Stomach (tissue), 9 donors: ENCODE results near the gene JSRP1. TPM values are rescaled to one million over a fixed set of nuclear protein-coding genes. Genes with fewer than 3 reads are reported as not detected.
A peak's percentile ranks its signal among the peaks of the same experiment; 100 is the strongest.

Experiments used
- DNase-seq, 2 donors: peaks; one replicate each; pipeline versions ENCODE4 v3.0.0 to v3.0.0-alpha.2; 2013 to 2019
- H3K27ac ChIP-seq, 5 donors: fragments of 200-600 bp in 4 of 5; sonication (generic) in 4 of 5; one replicate each; pipeline ENCODE4 v1.5.1; 2013 to 2019; ENCODE audit warnings: mild to moderate bottlenecking in 1 of 5, moderate library complexity in 1 of 5
- H3K27me3 ChIP-seq, 3 donors: fragments of 200-600 bp; sonication (generic); one replicate each; pipeline ENCODE4 v1.5.1; 2017 to 2019; ENCODE audit warnings: mixed run types in 1 of 3
- H3K36me3 ChIP-seq, 4 donors: fragments of 200-600 bp; sonication (generic); 1 replicate in 3 of 4; 2 replicates in 1 of 4; pipeline ENCODE4 v1.5.1; 2016 to 2019
- H3K4me1 ChIP-seq, 4 donors: fragments of 200-600 bp; sonication (generic); one replicate each; pipeline ENCODE4 v1.5.1; 2016 to 2019
- H3K4me3 ChIP-seq, 4 donors: fragments of 200-600 bp; sonication (generic) in 3 of 4; one replicate each; pipeline ENCODE4 v1.5.1; 2016 to 2019; ENCODE audit warnings: mild to moderate bottlenecking in 1 of 4
- H3K9me3 ChIP-seq, 4 donors: fragments of 200-600 bp; sonication (generic); one replicate each; pipeline ENCODE4 v1.5.1; 2016 to 2019
- CTCF ChIP-seq, 7 experiments: fragments of 450-650 bp in 4 of 7; fragments of 200-600 bp in 3 of 7; sonication (generic) in 3 of 7; IDR thresholded peaks; one replicate each; pipeline ENCODE4 v1.5.1; 2016 to 2019; ENCODE audit warnings: antibody characterized with exemption in 7 of 7, control low read depth in 2 of 7, mild to moderate bottlenecking in 1 of 7
- EP300 ChIP-seq: sonication (generic); formaldehyde crosslinking; IDR thresholded peaks from one replicate; pipeline ENCODE4 v1.6.1; 2017; ENCODE audit warnings: antibody characterized with exemption
- POLR2A ChIP-seq, 4 donors: fragments of 450-650 bp; IDR thresholded peaks; one replicate each; pipeline ENCODE4 v1.6.1; 2016; ENCODE audit warnings: antibody characterized with exemption in 4 of 4, control low read depth in 2 of 4, mild to moderate bottlenecking in 1 of 4, moderate library complexity in 1 of 4
- POLR2AphosphoS5 ChIP-seq, 3 donors: sonication (generic); formaldehyde crosslinking; IDR thresholded peaks; one replicate each; pipeline ENCODE4 v1.6.1; 2016; ENCODE audit warnings: antibody characterized with exemption in 3 of 3
- WGBS, 5 donors: extraction: QIAGEN DNeasy Blood & Tissue Kit in 3 of 5; methylation state at CpG; one replicate each; pipeline versions ENCODE4 v1.1.5 to v1.1.7; 2013 to 2018; 5-methylcytosine and 5-hydroxymethylcytosine counted together
- intact Hi-C: fragments of 100-400 bp; cut with DNase I; formaldehyde crosslinking; loops from one replicate; pipeline ENCODE4 v1.15.1; 2023; ENCODE audit warnings: low total_unique reads
- polyA plus RNA-seq, 3 donors: library from polyadenylated mRNA; stranded (reverse); fragments of 200-250 nt; gene quantifications; one replicate each; pipeline ENCODE4 v1.2.3, GENCODE V29; 2013
- total RNA-seq, 5 donors: library from RNA; depleted of rRNA; stranded (reverse); fragments of >200 nt; gene quantifications; one replicate each; pipeline versions ENCODE4 v1.1.0 to v1.2.3, GENCODE V29; 2014 to 2016
- donor health status: healthy with polysubstance abuse.
- donor health status: Bipolar disorder and iron deficiency.
- donor health status: healthy.

The JSRP1 gene
- total and polyA plus RNA-seq, 8 donors, result 0.58 to 0.75 (median 0.68) TPM; not detected in 5

- no peaks in the 10 kb centered on the region for H3K36me3 ChIP-seq
- intact Hi-C loops, result no loop called here
- peak in 1 of 2 donors; percentile 60 for DNase-seq
- no peak overlapping the region for H3K4me3 ChIP-seq
- H3K9me3 ChIP-seq, result no peaks in the 10 kb centered on the region
- H3K4me1 ChIP-seq, result peaks cover 5 to 20% (median 9%) of the 10 kb centered on the region in 4 donors
- no peaks in the 10 kb centered on the region for H3K27me3 ChIP-seq
- no peak overlapping the region for H3K27ac ChIP-seq
- TF ChIP-seq CTCF (IDR thresholded peaks at IDR 0.05), result peak in 2 of 7 experiments; percentile 27 to 37
- no peak for TF ChIP-seq POLR2A (IDR thresholded peaks at IDR 0.05)
- WGBS, 5 donors, result 2 to 69% (median 63%) methylated on average over 2 to 7 of the region's 7 CpGs
Measured at GRCh38 chr19:2261438-2262172, 5.4 kb upstream of the JSRP1 start.

GRCh38 chr19:2260341-2260805 is 4.2 kb upstream of the JSRP1 start:
- no peak for DNase-seq
- Histone ChIP-seq H3K4me1 (peaks cover 0 to 9% (median 2%) of the 10 kb centered on the region in 4 donors), H3K4me3 (no peak overlapping the region), H3K36me3 (no peaks in the 10 kb centered on the region), H3K27me3 (no peaks in the 10 kb centered on the region), H3K27ac (peak overlapping the region in 1 of 5 donors; percentile 10), H3K9me3 (no peaks in the 10 kb centered on the region)
- no peak for TF ChIP-seq CTCF (IDR thresholded peaks at IDR 0.05)
- TF ChIP-seq POLR2A (IDR thresholded peaks at IDR 0.05), result no peak
- TF ChIP-seq EP300, result no peak
- no peak for TF ChIP-seq POLR2AphosphoS5 (IDR thresholded peaks at IDR 0.05)
- WGBS, 5 donors, result 63 to 73% (median 69%) methylated on average over 11 of the region's 11 CpGs
- intact Hi-C loops, result no loop called here

- intact Hi-C loops, result no loop called here
- Histone ChIP-seq H3K4me3 (no peak overlapping the region), H3K4me1 (no peaks in the 10 kb centered on the region), H3K36me3 (no peaks in the 10 kb centered on the region), H3K9me3 (no peaks in the 10 kb centered on the region), H3K27me3 (peaks cover 0 to 2% (median 0%) of the 10 kb centered on the region in 3 donors), H3K27ac (no peak overlapping the region)
- no peak for DNase-seq
- 85 to 96% (median 90%) methylated on average over 5 of the region's 5 CpGs for WGBS, 5 donors
- TF ChIP-seq EP300 (no peak), POLR2A (IDR thresholded peaks at IDR 0.05) (no peak), CTCF (IDR thresholded peaks at IDR 0.05) (no peak), POLR2AphosphoS5 (IDR thresholded peaks at IDR 0.05) (no peak)
Measured at GRCh38 chr19:2259336-2259735, 3.1 kb upstream of the JSRP1 start.

- Histone ChIP-seq H3K4me3 (no peak overlapping the region), H3K4me1 (peaks cover 36 to 40% (median 38%) of the 10 kb centered on the region in 4 donors), H3K27ac (no peak overlapping the region), H3K36me3 (no peaks in the 10 kb centered on the region), H3K9me3 (no peaks in the 10 kb centered on the region), H3K27me3 (peaks cover 30 to 43% (median 40%) of the 10 kb centered on the region in 3 donors)
- DNase-seq, result no peak
- TF ChIP-seq EP300, result no peak
- no peak for TF ChIP-seq POLR2AphosphoS5 (IDR thresholded peaks at IDR 0.05)
- TF ChIP-seq CTCF (IDR thresholded peaks at IDR 0.05), result no peak
- no peak for TF ChIP-seq POLR2A (IDR thresholded peaks at IDR 0.05)
- WGBS, 5 donors, result 86 to 94% (median 90%) methylated on average over 11 to 16 of the region's 16 CpGs
- intact Hi-C loops, result no loop called here
Measured at GRCh38 chr19:2255112-2255845, 938 bp downstream of the JSRP1 start.
